HG02678 (cell line): ENCODE measurements around the gene EEFSEC.

Source experiments
- ATAC-seq: cut with Tn5 transposase; IDR thresholded peaks from one replicate; pipeline ENCODE4 v1.9.1; 2021; ENCODE audit warnings: mild to moderate bottlenecking, moderate library complexity; ENCODE audit not compliant: unreplicated experiment

Gene EEFSEC

GRCh38 chr3:128457937-128458336 lies 304.7 kb downstream of the EEFSEC start:
- ATAC-seq, result no peak
